GM23248 (cell line): Measurements from ENCODE around the gene CASTOR2. TPM values are rescaled to one million over a fixed set of nuclear protein-coding genes. Genes with fewer than 3 reads are reported as not detected.
"Not testable (repeated sequence)": the region's sequence is repeated elsewhere in the genome, so short reads cannot be mapped to it uniquely, and the experiment has no call there.

Experiments used
- DNase-seq: peaks from one replicate; pipeline ENCODE4 v3.0.0-alpha.2; 2015
- H2AFZ ChIP-seq: fragments of 200-600 bp; sonication (generic); 2 replicates; pipeline ENCODE4 v1.6.1; 2016; ENCODE audit warnings: antibody characterized with exemption
- H3F3A ChIP-seq: fragments of 200-600 bp; sonication (generic); 2 replicates; pipeline ENCODE4 v1.6.1; 2016; ENCODE audit warnings: mild to moderate bottlenecking, antibody characterized with exemption, mixed run types; ENCODE audit not compliant: insufficient read depth
- H3K27ac ChIP-seq: fragments of 200-600 bp; sonication (generic); 2 replicates; pipeline ENCODE4 v1.5.1; 2016; ENCODE audit warnings: mild to moderate bottlenecking
- H3K27me3 ChIP-seq: fragments of 200-600 bp; sonication (generic); replicated peaks from 2 replicates; pipeline ENCODE4 v1.6.1; 2016; ENCODE audit warnings: mild to moderate bottlenecking; ENCODE audit not compliant: insufficient read depth
- H3K36me3 ChIP-seq: fragments of 200-600 bp; sonication (generic); 2 replicates; pipeline ENCODE4 v1.6.1; 2016; ENCODE audit warnings: low read depth, mild to moderate bottlenecking
- H3K4me1 ChIP-seq: fragments of 200-600 bp; sonication (generic); 2 replicates; pipeline ENCODE4 v1.6.1; 2016; ENCODE audit warnings: mild to moderate bottlenecking; ENCODE audit not compliant: insufficient read depth
- H3K4me2 ChIP-seq: fragments of 200-600 bp; sonication (generic); one replicate; pipeline ENCODE4 v1.6.1; 2016; ENCODE audit warnings: mild to moderate bottlenecking; ENCODE audit not compliant: unreplicated experiment
- H3K4me3 ChIP-seq: fragments of 200-600 bp; sonication (generic); 2 replicates; pipeline ENCODE4 v1.5.1; 2016; ENCODE audit warnings: mild to moderate bottlenecking
- H3K79me2 ChIP-seq: fragments of 200-600 bp; sonication (generic); 2 replicates; pipeline ENCODE4 v1.6.1; 2016; ENCODE audit warnings: mild to moderate bottlenecking; ENCODE audit not compliant: insufficient read depth
- H3K9ac ChIP-seq: fragments of 200-600 bp; sonication (generic); 2 replicates; pipeline ENCODE4 v1.6.1; 2016; ENCODE audit warnings: mild to moderate bottlenecking
- H3K9me2 ChIP-seq: fragments of 200-600 bp; sonication (generic); 2 replicates; pipeline ENCODE4 v1.6.1; 2016; ENCODE audit warnings: mixed run types, mild to moderate bottlenecking, moderate library complexity; ENCODE audit not compliant: insufficient read depth
- H3K9me3 ChIP-seq: fragments of 200-600 bp; sonication (generic); one replicate; pipeline ENCODE4 v1.6.1; 2017; ENCODE audit warnings: low read depth
- H4K20me1 ChIP-seq: fragments of 200-600 bp; sonication (generic); 2 replicates; pipeline ENCODE4 v1.6.0; 2016; ENCODE audit not compliant: insufficient read depth
- EZH2 ChIP-seq: fragments of 200-600 bp; sonication (generic); IDR thresholded peaks from 2 replicates; pipeline ENCODE4 v1.6.1; 2018; ENCODE audit warnings: antibody characterized with exemption, mild to moderate bottlenecking; ENCODE audit not compliant: insufficient read depth, poor library complexity, severe bottlenecking
- EZH2phosphoT487 ChIP-seq: fragments of 200-600 bp; sonication (generic); IDR thresholded peaks from 2 replicates; pipeline ENCODE4 v1.6.1; 2018; ENCODE audit warnings: antibody characterized with exemption, moderate library complexity, mild to moderate bottlenecking, low read depth; ENCODE audit not compliant: insufficient read depth
- WGBS, 2 experiments: methylation state at CpG; one replicate each; pipeline ENCODE4 v1.1.6; 2015 to 2017; ENCODE audit warnings: low lambda C conversion rate in 2 of 2, low coverage in 1 of 2; ENCODE audit errors: missing lambda C conversion rate in 2 of 2; 5-methylcytosine and 5-hydroxymethylcytosine counted together
- in situ Hi-C: fragments of 300-500 bp; cut with MboI; formaldehyde crosslinking; loops from 2 replicates; pipeline ENCODE4 v1.15.0; 2020
- polyA plus RNA-seq: library from polyadenylated mRNA; unstranded; fragments of >200 nt; fragmentation: Nextera tagmentation; extraction: Ambion mirVana; gene quantifications from 2 replicates; pipeline ENCODE4 v1.2.1, GENCODE V29; 2016
- total RNA-seq: library from RNA; depleted of rRNA; stranded (reverse); fragments of >200 nt; shearing (Covaris generic); gene quantifications from 2 replicates; pipeline ENCODE4 v1.2.3, GENCODE V29; 2014

Gene CASTOR2
- total and polyA plus RNA-seq, 2 experiments from 2014 or later: 0.70 to 8.4 TPM

- H3K9me2 ChIP-seq, H3K79me2 ChIP-seq, H3K27me3 ChIP-seq, H3K9me3 ChIP-seq, H3K9ac ChIP-seq, DNase-seq, H2AFZ ChIP-seq, H3K4me2 ChIP-seq, H3K27ac ChIP-seq, H4K20me1 ChIP-seq, in situ Hi-C loops, H3F3A ChIP-seq, H3K4me3 ChIP-seq, H3K36me3 ChIP-seq, H3K4me1 ChIP-seq: not testable (repeated sequence)
- WGBS, 2 experiments: no CpG with 5 or more reads among the region's 4 CpGs
Observed at GRCh38 chr7:74971431-74971830, 6.9 kb downstream of the CASTOR2 start.

DNA sequence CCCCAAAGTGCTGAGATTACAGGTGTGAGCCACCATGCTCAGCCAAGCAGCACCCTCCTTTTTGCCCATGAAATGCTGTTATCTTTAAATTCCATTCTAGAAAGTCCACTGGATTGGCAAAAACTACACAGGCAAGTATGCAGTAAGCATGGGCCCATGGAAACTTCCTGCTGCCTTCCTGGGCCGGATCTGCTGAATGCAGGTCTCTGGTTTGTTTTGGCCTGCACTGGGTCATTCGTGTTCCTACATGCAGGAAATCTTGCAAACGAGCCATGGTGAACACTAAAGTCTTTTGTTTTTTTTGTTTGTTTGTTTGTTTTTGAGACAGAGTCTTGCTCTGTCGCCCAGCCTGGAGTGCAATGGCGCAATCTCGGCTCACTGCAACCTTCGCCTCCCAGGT, 7.9 kb downstream of the CASTOR2 start:
- H3K79me2 ChIP-seq, H3K9ac ChIP-seq, H3F3A ChIP-seq, H3K4me3 ChIP-seq, H3K36me3 ChIP-seq, H3K27me3 ChIP-seq, H3K27ac ChIP-seq, H3K4me1 ChIP-seq, H3K4me2 ChIP-seq, H3K9me2 ChIP-seq, DNase-seq, in situ Hi-C loops, H2AFZ ChIP-seq, H3K9me3 ChIP-seq, H4K20me1 ChIP-seq: not testable (repeated sequence)
- 76 to 83% methylated on average over 5 to 7 of the region's 7 CpGs for WGBS, 2 experiments

- H3K4me3 ChIP-seq, H2AFZ ChIP-seq, H3K79me2 ChIP-seq, H4K20me1 ChIP-seq, H3F3A ChIP-seq, H3K27ac ChIP-seq, H3K9me3 ChIP-seq, H3K4me2 ChIP-seq, H3K27me3 ChIP-seq, DNase-seq, H3K9ac ChIP-seq, H3K36me3 ChIP-seq, H3K4me1 ChIP-seq, H3K9me2 ChIP-seq, in situ Hi-C loops: not testable (repeated sequence)
- 73 to 76% methylated on average over 3 of the region's 7 CpGs for WGBS, 2 experiments
Observed at GRCh38 chr7:74975959-74976358, 11.5 kb downstream of the CASTOR2 start.

DNA sequence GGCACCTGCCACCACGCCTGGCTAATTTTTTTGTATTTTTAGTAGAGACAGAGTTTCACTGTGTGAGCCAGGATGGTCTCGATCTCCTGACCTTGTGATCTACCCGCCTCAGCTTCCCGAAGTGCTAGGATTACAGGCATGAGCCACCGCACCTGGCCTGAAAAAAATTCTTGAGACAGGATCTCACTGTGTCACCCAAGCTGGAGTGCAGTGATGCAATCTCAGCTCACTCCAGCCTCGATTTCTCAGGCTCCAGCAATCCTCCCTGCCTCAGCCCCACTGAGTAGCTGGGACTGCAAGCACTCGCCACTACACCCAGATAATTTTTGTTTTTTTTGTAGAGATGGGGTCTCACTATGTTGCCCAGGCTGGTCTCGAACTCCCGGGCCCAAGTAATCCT, 13.0 kb downstream of the CASTOR2 start:
- H3K9me2 ChIP-seq, in situ Hi-C loops, H3K79me2 ChIP-seq, H2AFZ ChIP-seq, H3K27ac ChIP-seq, H4K20me1 ChIP-seq, H3K4me2 ChIP-seq, H3K9me3 ChIP-seq, H3K4me1 ChIP-seq, H3K36me3 ChIP-seq, H3K27me3 ChIP-seq, H3K9ac ChIP-seq, DNase-seq, H3K4me3 ChIP-seq, H3F3A ChIP-seq: not testable (repeated sequence)
- WGBS, 2 experiments: 100% methylated on average over 2 to 3 of the region's 9 CpGs

DNA sequence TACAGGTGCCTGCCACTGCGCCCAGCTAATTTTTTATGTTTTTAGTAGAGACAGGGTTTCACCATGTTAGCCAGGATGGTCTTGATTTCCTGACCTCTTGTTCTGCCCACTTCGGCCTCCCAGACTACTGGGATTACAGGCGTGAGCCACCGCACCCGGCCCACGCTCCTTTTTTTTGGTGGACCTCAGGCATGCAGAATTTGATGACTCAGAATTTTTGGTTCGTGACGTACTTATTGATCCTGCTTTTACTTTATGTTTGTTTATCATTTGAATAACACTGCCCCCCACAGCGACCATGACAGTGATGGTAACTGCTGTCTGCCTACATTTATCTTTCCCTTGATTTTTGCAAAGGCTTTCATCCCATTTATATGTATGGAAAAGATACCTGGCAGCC, 23.9 kb downstream of the CASTOR2 start:
- not testable (repeated sequence) for H3K9ac ChIP-seq

GRCh38 chr7:74993121-74993520, 28.6 kb downstream of the CASTOR2 start:
- Histone ChIP-seq H3K4me2 (no peak overlapping the region), H3K27me3 (no peaks in the 10 kb centered on the region), H3K27ac (no peak overlapping the region), H3K36me3 (no peaks in the 10 kb centered on the region), H3K4me3 (no peak overlapping the region), H3K9me2 (no peaks in the 10 kb centered on the region), H3K9ac (no peak overlapping the region), H3K9me3 (no peaks in the 10 kb centered on the region), H3K79me2 (peaks cover 24% of the 10 kb centered on the region; the same call in 1 of the 2 replicates), H3F3A (0 out of 2 replicates have a peak, but pooled peaks cover 7% of the 10 kb centered on the region), H2AFZ (no peak overlapping the region), H4K20me1 (no peaks in the 10 kb centered on the region), H3K4me1 (peaks cover 13% of the 10 kb centered on the region)
- in situ Hi-C loops: no loop called here
- WGBS, 2 experiments: 77 to 78% methylated on average over 4 of the region's 4 CpGs
- no peak for DNase-seq
- TF ChIP-seq EZH2 (no peak), EZH2phosphoT487 (no peak)

More for the DNA sequence above, 23.9 kb downstream of the CASTOR2 start:
- H3K27me3 ChIP-seq, H2AFZ ChIP-seq, H3K4me3 ChIP-seq, H3K9me3 ChIP-seq, H3K4me2 ChIP-seq, H3K36me3 ChIP-seq, H3K9me2 ChIP-seq, H4K20me1 ChIP-seq, in situ Hi-C loops, H3K27ac ChIP-seq, H3K4me1 ChIP-seq, H3K79me2 ChIP-seq, DNase-seq, H3F3A ChIP-seq: not testable (repeated sequence)
- WGBS, 2 experiments: 97% methylated on average over 9 of the region's 9 CpGs

DNA sequence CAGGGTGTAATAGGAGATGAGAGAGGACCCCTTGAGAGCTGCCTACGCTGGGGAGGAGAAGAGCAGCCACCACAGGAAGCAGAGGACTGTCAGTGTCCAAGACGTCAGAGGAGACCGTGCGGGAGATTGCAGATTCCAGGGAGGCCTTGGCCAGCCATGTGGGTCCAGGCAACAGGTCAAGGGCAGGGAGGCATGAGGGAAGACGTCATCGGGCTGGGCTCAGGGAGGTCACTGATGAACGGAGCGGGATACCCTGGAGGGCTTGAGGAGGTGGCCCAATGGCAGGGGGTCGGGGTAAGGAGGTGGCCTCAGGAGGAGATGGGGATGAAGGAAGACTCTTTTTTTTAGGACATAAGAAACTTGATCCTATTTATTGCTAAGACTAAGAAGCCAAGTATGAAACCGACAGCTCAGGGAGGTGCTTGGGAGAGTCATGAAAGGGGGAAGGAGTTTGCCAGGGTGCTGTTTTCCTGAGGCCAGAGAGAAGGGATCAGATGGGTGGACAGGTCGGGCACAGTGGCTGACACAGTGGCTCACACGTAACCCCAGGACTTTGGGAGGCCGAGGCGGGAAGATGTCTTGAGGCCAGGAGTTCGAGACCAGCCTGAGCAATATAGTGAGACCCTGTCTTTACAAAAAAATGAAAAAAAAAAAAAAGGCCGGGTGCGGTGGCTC, 30.5 kb downstream of the CASTOR2 start:
- in situ Hi-C loops, H3K27ac ChIP-seq, H3K9me2 ChIP-seq, H3K9ac ChIP-seq, H3K27me3 ChIP-seq, H2AFZ ChIP-seq, H3K4me3 ChIP-seq, H3K4me2 ChIP-seq, H3K36me3 ChIP-seq, H3F3A ChIP-seq, H3K9me3 ChIP-seq, DNase-seq, H4K20me1 ChIP-seq: not testable (repeated sequence)
- 88 to 95% methylated on average over 15 to 17 of the region's 17 CpGs for whole genome bisulfite sequencing, 2 experiments
- peaks cover 13% of the 10 kb centered on the region for H3K4me1 ChIP-seq
- H3K79me2 ChIP-seq: peaks cover 19% of the 10 kb centered on the region; the same call in 1 of the 2 replicates
